Measurements from ENCODE around the gene ZBTB48.

Gene ZBTB48

DNA sequence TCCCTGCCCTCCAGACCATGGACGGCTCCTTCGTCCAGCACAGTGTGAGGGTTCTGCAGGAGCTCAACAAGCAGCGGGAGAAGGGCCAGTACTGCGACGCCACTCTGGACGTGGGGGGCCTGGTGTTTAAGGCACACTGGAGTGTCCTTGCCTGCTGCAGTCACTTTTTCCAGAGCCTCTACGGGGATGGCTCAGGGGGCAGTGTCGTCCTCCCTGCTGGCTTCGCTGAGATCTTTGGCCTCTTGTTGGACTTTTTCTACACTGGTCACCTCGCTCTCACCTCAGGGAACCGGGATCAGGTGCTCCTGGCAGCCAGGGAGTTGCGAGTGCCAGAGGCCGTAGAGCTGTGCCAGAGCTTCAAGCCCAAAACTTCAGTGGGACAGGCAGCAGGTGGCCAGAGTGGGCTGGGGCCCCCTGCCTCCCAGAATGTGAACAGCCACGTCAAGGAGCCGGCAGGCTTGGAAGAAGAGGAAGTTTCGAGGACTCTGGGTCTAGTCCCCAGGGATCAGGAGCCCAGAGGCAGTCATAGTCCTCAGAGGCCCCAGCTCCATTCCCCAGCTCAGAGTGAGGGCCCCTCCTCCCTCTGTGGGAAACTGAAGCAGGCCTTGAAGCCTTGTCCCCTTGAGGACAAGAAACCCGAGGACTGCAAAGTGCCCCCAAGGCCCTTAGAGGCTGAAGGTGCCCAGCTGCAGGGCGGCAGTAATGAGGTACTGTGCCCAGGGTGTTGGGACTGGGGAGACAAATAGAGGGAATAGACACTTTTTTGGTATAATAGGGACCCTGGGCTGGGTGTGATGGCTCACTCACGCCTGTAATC is 1.0 kb downstream of the ZBTB48 start:
- DNase-seq (ENCODE audit: insufficient read length, low spot score) (no peak), FAIRE-seq (no peak)
- TF ChIP-seq POLR2A (IDR thresholded peaks at IDR 0.05; ENCODE audit: low read depth, low read length): no peak

DNA sequence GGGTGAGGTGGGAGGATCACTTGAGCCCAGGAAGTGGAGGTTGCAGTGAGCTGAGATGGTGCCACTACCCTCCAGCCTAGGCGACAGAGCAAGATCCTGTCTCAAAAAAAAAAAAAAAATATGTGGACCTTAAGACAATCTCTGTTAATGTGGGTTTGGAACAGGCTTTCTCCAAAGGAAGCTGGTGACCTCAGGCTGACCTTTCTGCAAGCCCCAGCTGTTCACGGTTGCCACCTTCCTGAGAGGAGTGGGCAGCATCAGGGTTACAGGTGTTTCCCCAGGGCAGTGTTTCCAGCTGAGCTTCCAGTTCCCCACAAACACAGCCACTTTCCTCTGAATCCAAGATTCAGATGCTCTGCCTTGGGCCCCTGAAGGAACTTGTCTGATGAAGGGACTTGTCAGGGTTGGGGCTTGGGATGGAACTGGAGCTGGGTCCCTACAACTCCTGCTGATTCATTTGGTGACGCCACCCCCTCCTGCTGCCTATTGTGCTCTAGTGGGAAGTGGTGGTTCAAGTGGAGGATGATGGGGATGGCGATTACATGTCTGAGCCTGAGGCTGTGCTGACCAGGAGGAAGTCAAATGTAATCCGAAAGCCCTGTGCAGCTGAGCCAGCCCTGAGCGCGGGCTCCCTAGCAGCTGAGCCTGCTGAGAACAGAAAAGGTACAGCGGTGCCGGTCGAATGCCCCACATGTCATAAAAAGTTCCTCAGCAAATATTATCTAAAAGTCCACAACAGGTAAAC is 1.9 kb downstream of the ZBTB48 start:
- FAIRE-seq (no peak), DNase-seq (ENCODE audit: insufficient read length, low spot score) (no peak)
- TF ChIP-seq POLR2A (IDR thresholded peaks at IDR 0.05; ENCODE audit: low read depth, low read length): no peak

DNA sequence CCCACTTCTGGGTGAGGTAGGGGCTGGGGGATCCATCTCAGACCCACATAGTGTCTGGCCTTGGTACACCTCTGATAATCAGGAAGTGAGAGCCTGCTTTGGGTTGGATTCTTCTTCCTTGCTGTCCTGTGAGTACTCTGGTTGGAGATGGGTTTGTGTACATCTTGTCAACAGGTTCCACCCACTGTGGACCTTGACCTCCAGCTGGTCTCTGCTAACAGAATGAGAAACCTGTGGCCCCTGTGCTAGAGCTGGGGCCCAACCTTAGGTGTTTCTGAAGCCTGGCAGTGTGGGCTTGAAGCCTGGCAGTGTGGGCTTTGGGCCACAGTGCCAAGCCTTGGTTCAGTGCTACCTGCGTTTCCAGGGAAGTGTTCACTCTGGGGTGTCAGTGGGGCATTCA is 2.6 kb downstream of the ZBTB48 start:
- TF ChIP-seq POLR2A (IDR thresholded peaks at IDR 0.05; ENCODE audit: low read depth, low read length): no peak
- no peak for DNase-seq (ENCODE audit: insufficient read length, low spot score)
- FAIRE-seq: no peak

DNA sequence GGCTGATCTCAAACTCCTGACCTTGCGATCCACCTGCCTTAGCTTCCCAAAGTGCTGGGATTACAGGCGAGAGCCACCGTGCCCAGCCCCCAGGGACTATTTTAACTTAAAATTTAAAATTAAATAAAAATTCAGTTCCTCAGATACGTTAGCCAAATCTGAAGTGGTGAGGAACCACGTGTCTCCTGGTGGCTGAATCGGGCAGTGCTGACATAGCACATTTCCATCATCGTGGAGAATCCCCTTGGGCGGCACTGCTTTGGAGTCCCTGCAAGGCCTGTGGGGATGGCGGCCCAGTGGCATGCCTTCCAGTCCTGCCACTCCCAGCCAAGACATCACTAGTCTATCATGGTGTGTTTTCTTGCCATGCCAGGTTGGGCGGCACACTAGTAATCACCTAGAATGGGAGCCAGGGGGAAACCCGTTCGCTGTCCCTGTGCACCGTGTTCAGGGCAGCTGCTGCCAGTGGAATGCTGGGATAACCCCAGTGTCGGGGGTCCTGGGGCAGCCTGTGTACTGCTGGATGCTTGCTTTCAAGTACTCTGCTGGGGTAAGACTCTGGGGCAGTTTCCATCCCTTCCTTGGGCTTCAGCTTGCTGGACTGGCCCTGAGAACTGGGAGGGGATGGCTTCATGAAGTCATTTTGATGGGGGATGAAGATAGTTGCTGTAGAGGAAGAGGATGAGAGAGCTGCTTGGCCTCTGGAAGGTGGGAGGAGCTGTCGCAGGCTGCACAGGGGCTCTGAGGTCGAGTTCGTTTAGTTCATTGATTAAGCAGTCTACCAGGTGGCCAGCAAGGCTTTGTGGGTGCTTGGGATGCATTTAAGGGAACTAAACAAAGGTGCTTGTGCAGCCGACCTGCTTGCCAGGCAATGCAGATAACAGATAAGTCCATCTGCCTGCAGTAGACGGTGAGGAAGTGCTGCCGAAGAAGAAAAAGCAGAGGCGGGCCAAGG is 4.6 kb downstream of the ZBTB48 start:
- FAIRE-seq: no peak

DNA sequence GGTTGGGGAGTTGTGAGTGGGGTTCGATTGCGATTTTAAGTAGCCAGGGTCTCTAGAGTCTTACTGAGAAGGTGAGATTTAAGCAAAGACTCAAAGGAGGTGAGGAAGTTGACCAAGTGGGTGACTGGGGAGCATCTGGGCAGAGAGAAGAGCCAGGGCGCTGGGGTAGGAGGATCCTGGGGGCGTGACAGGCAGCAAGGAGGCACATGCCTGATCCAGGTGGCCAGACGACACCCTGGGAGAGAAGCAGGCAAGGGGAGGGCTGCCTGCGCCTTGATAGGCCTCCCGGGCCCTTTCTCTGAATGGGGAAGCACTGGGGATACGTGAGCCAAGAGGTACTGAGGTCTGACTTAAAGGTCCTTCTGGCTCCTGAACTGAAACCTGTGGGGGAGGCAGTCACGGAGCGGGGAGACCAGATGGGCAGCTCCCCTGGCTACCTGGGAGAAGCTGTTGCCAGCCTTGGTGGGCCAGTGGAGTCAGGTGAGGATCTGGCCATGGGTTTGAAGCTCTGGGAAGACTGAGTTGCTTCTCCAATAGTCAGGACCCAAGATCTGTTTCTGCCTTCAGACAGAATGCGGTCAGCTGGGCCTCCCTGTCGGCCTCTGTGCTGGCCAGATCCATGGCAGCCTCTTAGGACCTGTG is 5.4 kb downstream of the ZBTB48 start:
- no peak for FAIRE-seq
- no peak for DNase-seq (ENCODE audit: insufficient read length, low spot score)

More for the DNA sequence above, 4.6 kb downstream of the ZBTB48 start:
- DNase-seq (ENCODE audit: insufficient read length, low spot score): no peak
- TF ChIP-seq POLR2A (IDR thresholded peaks at IDR 0.05; ENCODE audit: low read depth, low read length): no peak

DNA sequence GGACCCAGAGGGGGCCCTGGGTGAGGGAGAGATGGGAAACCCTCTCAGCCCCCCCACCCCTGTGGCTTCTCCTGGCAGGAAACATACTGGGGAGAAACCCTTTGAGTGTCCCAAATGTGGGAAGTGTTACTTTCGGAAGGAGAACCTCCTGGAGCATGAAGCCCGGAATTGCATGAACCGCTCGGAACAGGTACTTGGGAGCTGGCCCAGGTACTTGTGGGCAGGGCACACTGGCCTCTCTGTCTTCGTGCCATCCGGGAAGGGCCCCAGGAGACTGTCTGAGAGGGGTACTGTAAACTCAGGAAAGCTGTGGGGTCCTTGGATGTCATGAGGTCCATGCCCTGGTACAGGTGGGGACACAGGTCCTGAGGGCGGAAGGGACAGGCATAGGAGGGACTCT is 6.0 kb downstream of the ZBTB48 start:
- TF ChIP-seq POLR2A (IDR thresholded peaks at IDR 0.05; ENCODE audit: low read depth, low read length): no peak
- no peak for FAIRE-seq
- no peak for DNase-seq (ENCODE audit: insufficient read length, low spot score)

More for the DNA sequence above, 5.4 kb downstream of the ZBTB48 start:
- no peak for TF ChIP-seq POLR2A (IDR thresholded peaks at IDR 0.05; ENCODE audit: low read depth, low read length)

DNA sequence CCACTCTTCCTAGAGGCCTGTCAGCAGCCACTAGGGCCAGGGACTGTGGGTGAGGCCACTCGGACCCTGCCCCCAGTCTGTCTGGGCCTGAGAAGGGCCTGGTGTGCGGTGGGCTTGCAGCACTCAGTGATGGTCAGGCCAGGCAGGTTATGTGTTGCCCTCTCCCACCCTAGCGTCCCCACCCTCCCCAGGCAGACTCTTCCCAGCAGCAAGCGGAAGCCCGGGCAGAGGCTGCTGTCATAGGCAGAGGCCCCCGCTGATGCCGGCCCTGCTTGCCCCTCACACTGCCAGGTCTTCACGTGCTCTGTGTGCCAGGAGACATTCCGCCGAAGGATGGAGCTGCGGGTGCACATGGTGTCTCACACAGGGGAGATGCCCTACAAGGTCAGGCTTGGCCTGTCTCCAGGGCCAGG is 6.6 kb downstream of the ZBTB48 start:
- DNase-seq (ENCODE audit: insufficient read length, low spot score) (no peak), FAIRE-seq (no peak)
- no peak for TF ChIP-seq POLR2A (IDR thresholded peaks at IDR 0.05; ENCODE audit: low read depth, low read length)

DNA sequence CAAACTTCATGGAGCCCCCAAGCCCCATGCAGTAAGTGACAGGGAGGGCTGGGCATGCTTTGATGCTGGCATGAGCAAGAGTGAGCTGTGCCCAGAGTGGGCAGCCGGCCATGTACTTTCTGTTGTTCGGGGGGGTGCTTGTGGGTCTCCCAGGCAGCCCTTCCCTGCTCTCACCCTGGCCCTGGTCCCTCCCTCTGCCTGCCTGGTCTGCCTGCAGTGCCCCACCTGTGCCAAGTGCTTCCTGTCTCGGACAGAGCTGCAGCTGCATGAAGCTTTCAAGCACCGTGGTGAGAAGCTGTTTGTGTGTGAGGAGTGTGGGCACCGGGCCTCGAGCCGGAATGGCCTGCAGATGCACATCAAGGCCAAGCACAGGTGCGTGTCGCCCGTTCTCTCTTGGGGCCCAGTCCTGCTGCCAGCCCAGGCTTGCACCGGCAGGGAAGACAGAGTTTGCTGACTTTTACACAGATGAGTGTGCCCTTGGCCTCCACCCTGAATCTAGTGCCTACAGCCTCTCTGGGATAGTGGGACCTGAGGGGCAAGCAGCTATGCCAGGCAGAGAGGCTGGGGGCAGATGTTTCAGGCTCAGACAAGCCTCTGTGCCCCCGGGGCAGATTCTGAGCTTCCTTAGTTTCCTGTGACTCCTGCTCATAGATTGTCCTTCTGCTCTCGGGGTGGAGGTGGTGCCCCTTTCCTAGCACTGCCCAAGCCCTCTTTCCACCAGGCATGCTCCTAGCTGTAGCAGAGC is 7.6 kb downstream of the ZBTB48 start:
- FAIRE-seq (no peak), DNase-seq (ENCODE audit: insufficient read length, low spot score) (no peak)
- no peak for TF ChIP-seq POLR2A (IDR thresholded peaks at IDR 0.05; ENCODE audit: low read depth, low read length)

DNA sequence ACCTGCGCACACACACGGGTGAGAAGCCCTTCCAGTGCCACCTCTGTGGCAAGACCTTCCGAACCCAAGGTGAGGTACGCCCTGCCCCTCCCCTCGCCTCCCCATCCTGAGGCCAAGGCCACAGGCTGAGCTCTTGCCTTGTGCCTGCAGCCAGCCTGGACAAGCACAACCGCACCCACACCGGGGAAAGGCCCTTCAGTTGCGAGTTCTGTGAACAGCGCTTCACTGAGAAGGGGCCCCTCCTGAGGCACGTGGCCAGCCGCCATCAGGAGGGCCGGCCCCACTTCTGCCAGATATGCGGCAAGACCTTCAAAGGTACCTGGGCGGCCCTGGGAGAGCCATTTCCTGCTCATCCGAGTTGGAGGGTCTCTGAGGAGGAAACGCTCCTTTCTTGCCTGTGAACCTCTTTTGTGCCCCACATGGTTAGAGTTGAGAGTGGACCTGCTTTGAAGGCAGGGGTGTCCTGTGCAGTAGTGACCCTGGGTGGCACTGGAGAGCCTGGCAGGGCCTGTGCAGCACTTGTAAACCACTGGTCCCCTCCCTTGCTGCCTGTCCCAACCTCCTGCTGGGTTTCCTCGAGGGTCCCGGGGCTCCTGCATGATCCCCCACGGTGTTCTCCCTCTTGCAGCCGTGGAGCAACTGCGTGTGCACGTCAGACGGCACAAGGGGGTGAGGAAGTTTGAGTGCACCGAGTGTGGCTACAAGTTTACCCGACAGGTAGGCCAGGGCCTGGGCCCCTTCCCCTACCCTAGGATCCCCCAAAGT is 8.5 kb downstream of the ZBTB48 start:
- TF ChIP-seq POLR2A (IDR thresholded peaks at IDR 0.05; ENCODE audit: low read depth, low read length): no peak
- FAIRE-seq: no peak
- no peak for DNase-seq (ENCODE audit: insufficient read length, low spot score)

DNA sequence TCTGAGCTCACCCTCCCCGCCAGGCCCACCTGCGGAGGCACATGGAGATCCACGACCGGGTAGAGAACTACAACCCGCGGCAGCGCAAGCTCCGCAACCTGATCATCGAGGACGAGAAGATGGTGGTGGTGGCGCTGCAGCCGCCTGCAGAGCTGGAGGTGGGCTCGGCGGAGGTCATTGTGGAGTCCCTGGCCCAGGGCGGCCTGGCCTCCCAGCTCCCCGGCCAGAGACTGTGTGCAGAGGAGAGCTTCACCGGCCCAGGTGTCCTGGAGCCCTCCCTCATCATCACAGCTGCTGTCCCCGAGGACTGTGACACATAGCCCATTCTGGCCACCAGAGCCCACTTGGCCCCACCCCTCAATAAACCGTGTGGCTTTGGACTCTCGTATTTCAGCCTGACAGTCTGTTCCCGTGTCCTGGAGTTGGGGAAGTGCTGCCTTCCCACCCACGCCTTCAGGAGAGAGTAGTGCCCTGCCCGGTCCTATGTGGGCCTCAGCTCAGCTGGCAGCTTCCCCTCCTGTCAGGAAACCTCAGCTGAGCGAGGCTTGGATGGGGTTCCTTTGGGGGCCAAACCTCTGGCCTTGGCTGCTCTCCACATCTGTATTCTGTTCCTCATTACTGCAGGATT is 9.2 kb downstream of the ZBTB48 start:
- DNase-seq (ENCODE audit: insufficient read length, low spot score) (no peak), FAIRE-seq (no peak)
- TF ChIP-seq POLR2A (IDR thresholded peaks at IDR 0.05; ENCODE audit: low read depth, low read length): no peak

DNA sequence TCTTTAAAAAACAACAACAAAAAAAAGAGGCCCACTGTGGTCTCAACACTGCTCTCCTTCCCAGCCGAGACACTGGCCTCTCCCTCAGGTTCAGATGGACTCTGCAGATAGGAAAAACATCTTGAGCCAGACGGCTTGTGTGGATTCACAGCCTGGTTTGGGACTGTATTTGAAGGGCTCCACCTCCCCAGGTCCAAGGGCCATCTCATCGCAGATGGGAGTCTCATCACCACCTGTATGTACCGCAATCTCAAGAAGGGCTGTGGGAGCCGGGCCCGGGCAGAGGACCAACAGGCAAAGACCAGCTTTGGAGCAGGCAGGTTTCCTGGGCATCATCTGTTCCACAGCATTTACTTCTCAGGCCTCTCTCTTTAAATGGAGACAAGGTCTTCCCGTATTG is 10.3 kb downstream of the ZBTB48 start:
- no peak for DNase-seq (ENCODE audit: insufficient read length, low spot score)
- TF ChIP-seq POLR2A (IDR thresholded peaks at IDR 0.05; ENCODE audit: low read depth, low read length): no peak
- no peak for FAIRE-seq

DNA sequence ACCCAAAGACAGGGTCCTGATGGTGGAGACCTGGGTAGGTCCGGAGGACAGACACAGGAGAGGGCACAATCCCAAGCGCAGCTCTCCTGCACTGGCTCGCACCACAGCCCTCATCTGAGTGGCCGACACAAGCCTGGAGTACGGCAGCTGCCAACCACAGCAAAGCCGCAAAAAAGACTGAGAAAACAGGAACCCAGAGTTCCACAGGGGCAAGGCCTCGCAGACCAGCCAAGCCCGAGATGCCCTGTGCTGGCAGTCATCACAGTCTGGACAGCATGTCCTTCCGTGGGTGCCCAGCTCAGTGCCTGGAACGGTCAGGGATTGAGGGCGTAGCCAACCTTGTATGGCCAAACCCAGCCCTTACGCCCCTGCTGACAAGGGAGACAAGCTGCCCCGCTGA is 11.4 kb downstream of the ZBTB48 start:
- no peak for DNase-seq (ENCODE audit: insufficient read length, low spot score)
- FAIRE-seq: no peak
- TF ChIP-seq POLR2A (IDR thresholded peaks at IDR 0.05; ENCODE audit: low read depth, low read length): no peak
